Endothelial cell (in vitro differentiated cells): ENCODE results near the gene RAD18. TPM values are rescaled to one million over a fixed set of nuclear protein-coding genes. Genes with fewer than 3 reads are reported as not detected.

Experiments used
- DNase-seq: peaks from one replicate; pipeline ENCODE4 v3.0.0; 2021; ENCODE audit warnings: low spot score
- H3K27ac Mint-ChIP-seq: one replicate; pipeline ENCODE4 v1.8.0; 2021; ENCODE audit warnings: mixed read lengths, inconsistent platforms; ENCODE audit not compliant: unreplicated experiment
- H3K27me3 Mint-ChIP-seq: one replicate; pipeline ENCODE4 v1.8.0; 2021; ENCODE audit warnings: mild to moderate bottlenecking, moderate library complexity, mixed read lengths, inconsistent platforms; ENCODE audit not compliant: unreplicated experiment
- H3K36me3 Mint-ChIP-seq: one replicate; pipeline ENCODE4 v1.8.0; 2021; ENCODE audit warnings: mild to moderate bottlenecking, low read depth, mixed read lengths, inconsistent platforms; ENCODE audit not compliant: unreplicated experiment
- H3K4me1 Mint-ChIP-seq: one replicate; pipeline ENCODE4 v1.8.0; 2021; ENCODE audit warnings: mild to moderate bottlenecking, mixed read lengths, inconsistent platforms; ENCODE audit not compliant: unreplicated experiment
- H3K4me3 Mint-ChIP-seq: one replicate; pipeline ENCODE4 v1.8.0; 2021; ENCODE audit warnings: mild to moderate bottlenecking, mixed read lengths, inconsistent platforms; ENCODE audit not compliant: unreplicated experiment
- H3K9me3 Mint-ChIP-seq: one replicate; pipeline ENCODE4 v1.8.0; 2021; ENCODE audit warnings: mixed read lengths, inconsistent platforms; ENCODE audit not compliant: unreplicated experiment
- CTCF ChIP-seq: fragments of 200-600 bp; sonication (generic); IDR thresholded peaks from one replicate; pipeline ENCODE4 v1.5.0; 2021; ENCODE audit warnings: antibody characterized with exemption; ENCODE audit not compliant: unreplicated experiment
- total RNA-seq: library from RNA; stranded (reverse); fragmentation: NEBNext Ultra II Directional; extraction: Animal tissue kit (Norgen Biotek cat#: 25700); gene quantifications from one replicate; pipeline ENCODE4 v1.2.1, GENCODE V29; 2021; ENCODE audit not compliant: unreplicated experiment

The RAD18 gene
- total RNA-seq, 1 donor from 2014 or later = 12.2 TPM

GRCh38 chr3:8888301-8888915 is 74.9 kb downstream of the RAD18 start:
- peaks cover 5% of the 10 kb centered on the region for H3K36me3 Mint-ChIP-seq
- no peak overlapping the region for H3K27ac Mint-ChIP-seq

GRCh38 chr3:8887435-8888300 is 75.6 kb downstream of the RAD18 start:
- TF ChIP-seq CTCF = no peak
- no peak for DNase-seq
- H3K9me3 Mint-ChIP-seq = no peaks in the 10 kb centered on the region
- H3K4me1 Mint-ChIP-seq = peaks cover 10% of the 10 kb centered on the region
- H3K4me3 Mint-ChIP-seq = no peak overlapping the region
- H3K27ac Mint-ChIP-seq = no peak overlapping the region
- H3K36me3 Mint-ChIP-seq = peaks cover 5% of the 10 kb centered on the region
- H3K27me3 Mint-ChIP-seq = peaks cover 2% of the 10 kb centered on the region

More at GRCh38 chr3:8888301-8888915, 74.9 kb downstream of the RAD18 start:
- H3K27me3 Mint-ChIP-seq = peaks cover 2% of the 10 kb centered on the region
- no peak overlapping the region for H3K4me3 Mint-ChIP-seq
- no peaks in the 10 kb centered on the region for H3K9me3 Mint-ChIP-seq
- TF ChIP-seq CTCF = no peak
- no peak for DNase-seq
- peaks cover 6% of the 10 kb centered on the region for H3K4me1 Mint-ChIP-seq

GRCh38 chr3:8886546-8886945 is 76.7 kb downstream of the RAD18 start:
- H3K4me1 Mint-ChIP-seq = peaks cover 21% of the 10 kb centered on the region
- H3K36me3 Mint-ChIP-seq = peaks cover 5% of the 10 kb centered on the region
- no peaks in the 10 kb centered on the region for H3K9me3 Mint-ChIP-seq
- H3K4me3 Mint-ChIP-seq = no peak overlapping the region
- DNase-seq = no peak
- no peak for TF ChIP-seq CTCF
- no peak overlapping the region for H3K27ac Mint-ChIP-seq
- peaks cover 2% of the 10 kb centered on the region for H3K27me3 Mint-ChIP-seq

GRCh38 chr3:8885536-8886316 is 77.5 kb downstream of the RAD18 start:
- peaks cover 22% of the 10 kb centered on the region for H3K4me1 Mint-ChIP-seq
- no peak overlapping the region for H3K4me3 Mint-ChIP-seq
- DNase-seq = no peak
- peaks cover 2% of the 10 kb centered on the region for H3K27me3 Mint-ChIP-seq
- peaks cover 5% of the 10 kb centered on the region for H3K36me3 Mint-ChIP-seq
- H3K27ac Mint-ChIP-seq = no peak overlapping the region
- H3K9me3 Mint-ChIP-seq = no peaks in the 10 kb centered on the region
- TF ChIP-seq CTCF = no peak
